DND-41 (cell line): ENCODE measurements around the gene ERCC5.

Experiments
- ATAC-seq: fragments of 200-7000 bp; cut with Tn5 transposase; 3 replicates; pipeline ENCODE4 v1.9.1; 2021; ENCODE audit warnings: low read depth; ENCODE audit not compliant: insufficient read depth
- DNase-seq: peaks from one replicate; pipeline ENCODE4 v3.0.0-alpha.2; 2020
- H2AFZ ChIP-seq: 2 replicates; pipeline ENCODE4 v1.6.0; 2012; ENCODE audit warnings: low read depth, low read length
- H3K27ac ChIP-seq: 2 replicates; pipeline ENCODE4 v1.5.1; 2012; ENCODE audit warnings: low read length, inconsistent platforms
- H3K27me3 ChIP-seq: fragments of 200-600 bp; sonication (generic); 2 replicates; pipeline ENCODE4 v1.6.0; 2012; ENCODE audit warnings: low read length, mild to moderate bottlenecking, inconsistent platforms; ENCODE audit not compliant: insufficient read depth, poor library complexity
- H3K36me3 ChIP-seq: 2 replicates; pipeline ENCODE4 v1.5.1; 2012; ENCODE audit warnings: low read length, inconsistent platforms; ENCODE audit not compliant: insufficient read depth
- H3K4me1 ChIP-seq: 2 replicates; pipeline ENCODE4 v1.5.1; 2012; ENCODE audit warnings: mild to moderate bottlenecking, low read length; ENCODE audit not compliant: insufficient read depth
- H3K4me2 ChIP-seq: 2 replicates; pipeline ENCODE4 v1.6.0; 2012; ENCODE audit warnings: mild to moderate bottlenecking, moderate library complexity, low read length, inconsistent platforms; ENCODE audit not compliant: insufficient read depth
- H3K4me3 ChIP-seq, 2 experiments: fragments of 200-600 bp in 1 of 2; shearing (Covaris generic) in 1 of 2; 2 replicates each; pipeline ENCODE4 v1.5.1; 2012 to 2016; ENCODE audit warnings: inconsistent platforms in 2 of 2, low read length in 2 of 2, mild to moderate bottlenecking in 2 of 2, low read depth in 1 of 2, moderate library complexity in 1 of 2
- H3K79me2 ChIP-seq: 2 replicates; pipeline ENCODE4 v1.6.0; 2012; ENCODE audit warnings: low read length, inconsistent platforms; ENCODE audit not compliant: insufficient read depth
- H3K9ac ChIP-seq: 2 replicates; pipeline ENCODE4 v1.6.0; 2012; ENCODE audit warnings: low read depth, mild to moderate bottlenecking, inconsistent platforms, low read length, moderate library complexity
- H3K9me3 ChIP-seq: 2 replicates; pipeline ENCODE4 v1.5.1; 2012; ENCODE audit warnings: low read length, moderate library complexity, mild to moderate bottlenecking, inconsistent platforms; ENCODE audit not compliant: insufficient read depth, severe bottlenecking
- H4K20me1 ChIP-seq: 2 replicates; pipeline ENCODE4 v1.6.0; 2012; ENCODE audit warnings: low read length; ENCODE audit not compliant: insufficient read depth
- EZH2 ChIP-seq: IDR thresholded peaks from 3 replicates; pipeline ENCODE4 v1.6.1; 2012; ENCODE audit warnings: borderline replicate concordance, low read depth, mild to moderate bottlenecking, moderate library complexity, low read length, inconsistent platforms; ENCODE audit not compliant: severe bottlenecking
- TF ChIP-seq, protein P1 (sequence below): IDR thresholded peaks from 2 replicates; pipeline ENCODE4 v1.5.1; 2012; ENCODE audit warnings: borderline replicate concordance, low read length, moderate library complexity, mild to moderate bottlenecking; ENCODE audit not compliant: poor library complexity, severe bottlenecking; ENCODE audit errors: extremely low read depth

Gene ERCC5

DNA sequence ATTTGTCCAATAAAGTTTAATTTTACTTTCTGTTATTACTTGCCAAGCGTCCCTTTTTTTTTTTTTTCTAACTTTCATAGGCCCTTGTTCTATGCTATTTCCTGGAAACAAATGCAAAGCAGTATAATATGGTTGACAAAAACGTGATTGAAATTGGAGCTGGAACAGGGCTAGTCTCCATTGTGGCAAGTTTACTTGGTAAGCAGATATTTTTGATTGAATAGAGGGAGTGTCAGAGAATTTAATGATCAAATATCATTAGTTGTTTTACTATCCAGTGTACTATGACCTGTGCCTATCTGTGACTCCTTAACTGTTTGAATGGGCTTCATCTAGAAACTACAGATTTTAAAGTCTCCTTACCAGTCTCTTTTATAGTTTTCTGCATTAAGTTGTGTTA is 46.7 kb downstream of the ERCC5 start:
- TF ChIP-seq EZH2: no peak
- TF ChIP-seq, protein P1, sequence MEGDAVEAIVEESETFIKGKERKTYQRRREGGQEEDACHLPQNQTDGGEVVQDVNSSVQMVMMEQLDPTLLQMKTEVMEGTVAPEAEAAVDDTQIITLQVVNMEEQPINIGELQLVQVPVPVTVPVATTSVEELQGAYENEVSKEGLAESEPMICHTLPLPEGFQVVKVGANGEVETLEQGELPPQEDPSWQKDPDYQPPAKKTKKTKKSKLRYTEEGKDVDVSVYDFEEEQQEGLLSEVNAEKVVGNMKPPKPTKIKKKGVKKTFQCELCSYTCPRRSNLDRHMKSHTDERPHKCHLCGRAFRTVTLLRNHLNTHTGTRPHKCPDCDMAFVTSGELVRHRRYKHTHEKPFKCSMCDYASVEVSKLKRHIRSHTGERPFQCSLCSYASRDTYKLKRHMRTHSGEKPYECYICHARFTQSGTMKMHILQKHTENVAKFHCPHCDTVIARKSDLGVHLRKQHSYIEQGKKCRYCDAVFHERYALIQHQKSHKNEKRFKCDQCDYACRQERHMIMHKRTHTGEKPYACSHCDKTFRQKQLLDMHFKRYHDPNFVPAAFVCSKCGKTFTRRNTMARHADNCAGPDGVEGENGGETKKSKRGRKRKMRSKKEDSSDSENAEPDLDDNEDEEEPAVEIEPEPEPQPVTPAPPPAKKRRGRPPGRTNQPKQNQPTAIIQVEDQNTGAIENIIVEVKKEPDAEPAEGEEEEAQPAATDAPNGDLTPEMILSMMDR: no peak
- DNase-seq: no peak

DNA sequence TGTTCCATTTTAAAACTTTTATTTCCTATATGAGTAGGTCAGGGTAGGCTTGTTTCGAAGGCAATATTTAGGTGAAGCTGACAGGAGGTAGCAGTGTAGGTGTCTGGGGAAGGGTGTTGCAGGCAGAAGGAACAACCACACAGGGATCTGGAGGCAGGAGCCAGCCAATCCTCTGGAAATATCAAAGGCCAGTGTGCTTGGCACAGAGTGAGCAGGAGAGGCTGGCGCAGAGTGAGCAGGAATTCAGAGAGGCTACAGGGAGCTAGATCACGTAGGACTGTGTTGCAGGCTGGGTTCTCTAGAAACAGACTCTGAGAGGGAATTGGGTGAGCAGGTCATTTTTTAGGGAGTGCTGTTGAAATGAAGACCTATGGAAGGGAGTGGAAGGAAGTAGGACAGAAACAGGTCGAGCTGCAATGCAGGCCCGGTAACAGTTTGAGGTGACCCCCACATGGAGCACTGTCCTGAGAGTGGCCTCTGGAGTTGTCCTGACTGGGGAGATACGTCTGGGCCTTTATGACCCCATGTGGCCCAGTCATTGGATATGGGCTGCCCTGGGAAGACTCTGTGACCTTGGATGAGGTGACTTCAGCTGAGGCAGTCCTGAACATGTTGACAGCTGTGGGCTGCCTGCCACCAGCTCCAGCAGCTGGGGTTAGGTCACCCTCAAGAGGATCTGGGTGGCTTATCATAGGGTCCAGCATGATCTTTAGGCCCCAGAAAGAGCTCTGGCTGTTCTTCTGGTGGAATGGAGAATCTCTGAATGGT is 51.7 kb downstream of the ERCC5 start:
- no peak overlapping the region for H3K9ac ChIP-seq
- ATAC-seq (no peak), DNase-seq (no peak)
- no peaks in the 10 kb centered on the region for H3K36me3 ChIP-seq
- no peak overlapping the region for H3K4me2 ChIP-seq
- H3K9me3 ChIP-seq: no peaks in the 10 kb centered on the region
- H3K4me3 ChIP-seq: no peak overlapping the region
- TF ChIP-seq, protein P1: no peak
- TF ChIP-seq EZH2: no peak
- no peak overlapping the region for H2AFZ ChIP-seq
- no peaks in the 10 kb centered on the region for H3K79me2 ChIP-seq
- no peak overlapping the region for H3K27ac ChIP-seq
- peaks cover 24% of the 10 kb centered on the region for H3K27me3 ChIP-seq
- H4K20me1 ChIP-seq: no peaks in the 10 kb centered on the region; the same call in 1 of the 2 replicates
- H3K4me1 ChIP-seq: no peaks in the 10 kb centered on the region

More for the DNA sequence above, 46.7 kb downstream of the ERCC5 start:
- no peaks in the 10 kb centered on the region; the same call in 1 of the 2 replicates for H4K20me1 ChIP-seq
- H3K36me3 ChIP-seq: no peaks in the 10 kb centered on the region
- H3K79me2 ChIP-seq: no peaks in the 10 kb centered on the region
- H3K9ac ChIP-seq: no peak overlapping the region
- no peak overlapping the region for H3K4me3 ChIP-seq
- no peak overlapping the region for H2AFZ ChIP-seq
- H3K27ac ChIP-seq: no peak overlapping the region
- no peaks in the 10 kb centered on the region for H3K9me3 ChIP-seq
- ATAC-seq: no peak
- H3K4me1 ChIP-seq: no peaks in the 10 kb centered on the region
- no peaks in the 10 kb centered on the region for H3K27me3 ChIP-seq
- H3K4me2 ChIP-seq: no peak overlapping the region

DNA sequence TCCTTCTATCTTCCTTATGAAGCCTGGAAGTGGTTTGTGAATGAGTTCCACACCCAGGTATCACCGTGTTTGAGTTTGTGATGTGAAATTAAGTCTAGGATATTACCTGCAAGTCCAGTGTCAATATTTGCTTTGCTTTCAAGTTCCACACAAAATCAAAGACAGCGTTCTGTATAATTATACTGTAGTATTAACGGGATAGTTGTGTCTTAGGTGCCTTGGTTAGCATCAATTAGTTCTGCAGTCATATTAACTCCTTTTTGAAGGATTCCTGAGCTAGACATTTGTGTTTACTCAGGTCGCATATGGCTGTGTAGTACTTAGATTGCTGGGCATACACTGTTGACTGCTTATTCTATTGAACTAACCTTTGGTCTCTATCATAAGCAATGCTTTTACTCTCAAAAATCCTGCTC is 54.4 kb downstream of the ERCC5 start:
- H3K4me1 ChIP-seq: no peaks in the 10 kb centered on the region
- no peak for ATAC-seq

More for the DNA sequence above, 54.4 kb downstream of the ERCC5 start:
- Histone ChIP-seq H3K27ac (no peak overlapping the region), H3K4me2 (no peak overlapping the region), H3K27me3 (peaks cover 27% of the 10 kb centered on the region), H2AFZ (no peak overlapping the region), H3K9ac (no peak overlapping the region), H3K4me3 (no peak overlapping the region), H3K36me3 (no peaks in the 10 kb centered on the region), H3K9me3 (no peaks in the 10 kb centered on the region), H4K20me1 (no peaks in the 10 kb centered on the region; the same call in 1 of the 2 replicates), H3K79me2 (no peaks in the 10 kb centered on the region)
- TF ChIP-seq, protein P1: no peak
- no peak for TF ChIP-seq EZH2
- no peak for DNase-seq
